GM23338 (cell line): ENCODE results near the gene CLCF1.

Experiments
- CREB1 ChIP-seq: fragments of 250-450 bp; sonication (Bioruptor Pico); IDR thresholded peaks from 2 replicates; pipeline ENCODE4 v1.5.0; 2020; ENCODE audit warnings: low read depth, mild to moderate bottlenecking, moderate library complexity
- CTCF ChIP-seq, 2 experiments: fragments of 200-600 bp in 1 of 2; sonication (generic) in 1 of 2; conservative IDR thresholded peaks; 2 replicates each; pipeline versions ENCODE4 v1.5.1 to v1.6.1; 2016 to 2017; ENCODE audit warnings: antibody characterized with exemption in 2 of 2, low read depth in 2 of 2, mild to moderate bottlenecking in 2 of 2, moderate library complexity in 1 of 2
- ETS1 ChIP-seq: IDR thresholded peaks from 2 replicates; pipeline ENCODE4 v1.6.1; 2016; ENCODE audit warnings: antibody characterized with exemption
- EZH2 ChIP-seq: fragments of 200-600 bp; sonication (generic); IDR thresholded peaks from one replicate; pipeline ENCODE4 v1.8.0; 2017; ENCODE audit warnings: antibody characterized with exemption, mild to moderate bottlenecking, low read depth; ENCODE audit not compliant: unreplicated experiment
- EZH2phosphoT487 ChIP-seq: fragments of 200-600 bp; sonication (generic); IDR thresholded peaks from one replicate; pipeline ENCODE4 v1.8.1; 2018; ENCODE audit warnings: antibody characterized with exemption; ENCODE audit not compliant: unreplicated experiment
- JUNB ChIP-seq: IDR thresholded peaks from one replicate; pipeline ENCODE4 v1.6.1; 2016; ENCODE audit warnings: antibody characterized with exemption; ENCODE audit not compliant: unreplicated experiment
- NANOG ChIP-seq: IDR thresholded peaks from 2 replicates; pipeline ENCODE4 v1.6.1; 2016; ENCODE audit warnings: antibody characterized with exemption, borderline replicate concordance
- POLR2AphosphoS5 ChIP-seq: IDR thresholded peaks from 2 replicates; pipeline ENCODE4 v1.6.1; 2016; ENCODE audit warnings: antibody characterized with exemption, low read depth
- REST ChIP-seq: IDR thresholded peaks from one replicate; pipeline ENCODE4 v1.6.1; 2018; ENCODE audit warnings: antibody characterized with exemption; ENCODE audit not compliant: unreplicated experiment
- ZNF114 ChIP-seq: fragments of 250-450 bp; sonication (Bioruptor Pico); IDR thresholded peaks from 2 replicates; pipeline ENCODE4 v1.5.0; 2020; ENCODE audit warnings: mild to moderate bottlenecking, moderate library complexity
- ZNF331 ChIP-seq: fragments of 250-450 bp; sonication (Bioruptor Pico); IDR thresholded peaks from 2 replicates; pipeline ENCODE4 v1.5.0; 2020; ENCODE audit warnings: low read depth, mild to moderate bottlenecking, moderate library complexity
- ZNF462 ChIP-seq: fragments of 250-450 bp; sonication (Bioruptor Pico); IDR thresholded peaks from 2 replicates; pipeline ENCODE4 v1.5.0; 2020; ENCODE audit warnings: mild to moderate bottlenecking, moderate library complexity

GRCh38 chr11:67347964-67348749, 25.2 kb downstream of the CLCF1 start:
- no peak for TF ChIP-seq CTCF (conservative IDR thresholded peaks at IDR 0.05; ENCODE audit: low read depth in 2 of 2)
- no peak for TF ChIP-seq EZH2phosphoT487
- TF ChIP-seq POLR2AphosphoS5: no peak
- TF ChIP-seq JUNB: no peak
- no peak for TF ChIP-seq EZH2
- TF ChIP-seq CREB1 (CRISPR knock-in tag): no peak
- no peak for TF ChIP-seq REST
- TF ChIP-seq ETS1: no peak
- TF ChIP-seq ZNF114 (CRISPR knock-in tag): no peak
- no peak for TF ChIP-seq ZNF331 (CRISPR knock-in tag)
- TF ChIP-seq ZNF462 (CRISPR knock-in tag): no peak
- TF ChIP-seq NANOG: no peak
